PFSK-1 (cell line): Measurements from ENCODE around the gene TLNRD1.

Experiments
- FOXP2 ChIP-seq: optimal IDR thresholded peaks from 2 replicates; pipeline ENCODE3; 2011; ENCODE audit warnings: borderline replicate concordance, control low read depth, inconsistent platforms; ENCODE audit not compliant: insufficient read depth; ENCODE audit errors: extremely low read length, extremely low read depth
- POLR2AphosphoS5 ChIP-seq: IDR thresholded peaks from 2 replicates; pipeline ENCODE4 v1.6.1; 2012; ENCODE audit warnings: low read depth, mild to moderate bottlenecking, control low read depth, low read length, moderate library complexity
- SIN3A ChIP-seq: IDR thresholded peaks from 2 replicates; pipeline ENCODE4 v1.6.1; 2012; ENCODE audit warnings: mild to moderate bottlenecking, low read length, moderate library complexity, borderline replicate concordance; ENCODE audit not compliant: insufficient read depth
- TAF1 ChIP-seq: IDR thresholded peaks from 2 replicates; pipeline ENCODE4 v1.6.1; 2012; ENCODE audit warnings: low read length, control low read depth, borderline replicate concordance; ENCODE audit not compliant: insufficient read depth
- TF ChIP-seq, protein P1 (sequence below), 2 experiments: IDR thresholded peaks; 2 replicates each; pipeline versions ENCODE4 v1.6.1 to v1.8.0; 2011 to 2012; ENCODE audit warnings: low read depth in 2 of 2, low read length in 2 of 2, control low read depth in 1 of 2, inconsistent platforms in 1 of 2, mild to moderate bottlenecking in 1 of 2, moderate library complexity in 1 of 2; ENCODE audit not compliant: insufficient read depth in 1 of 2

TLNRD1 gene

GRCh38 chr15:81011593-81011992 is 10.9 kb downstream of the TLNRD1 start:
- TF ChIP-seq SIN3A (no peak), TAF1 (no peak), POLR2AphosphoS5 (no peak)

- TF ChIP-seq FOXP2 (no peak), POLR2AphosphoS5 (no peak), SIN3A (no peak), TAF1 (no peak)
- TF ChIP-seq, protein P1, sequence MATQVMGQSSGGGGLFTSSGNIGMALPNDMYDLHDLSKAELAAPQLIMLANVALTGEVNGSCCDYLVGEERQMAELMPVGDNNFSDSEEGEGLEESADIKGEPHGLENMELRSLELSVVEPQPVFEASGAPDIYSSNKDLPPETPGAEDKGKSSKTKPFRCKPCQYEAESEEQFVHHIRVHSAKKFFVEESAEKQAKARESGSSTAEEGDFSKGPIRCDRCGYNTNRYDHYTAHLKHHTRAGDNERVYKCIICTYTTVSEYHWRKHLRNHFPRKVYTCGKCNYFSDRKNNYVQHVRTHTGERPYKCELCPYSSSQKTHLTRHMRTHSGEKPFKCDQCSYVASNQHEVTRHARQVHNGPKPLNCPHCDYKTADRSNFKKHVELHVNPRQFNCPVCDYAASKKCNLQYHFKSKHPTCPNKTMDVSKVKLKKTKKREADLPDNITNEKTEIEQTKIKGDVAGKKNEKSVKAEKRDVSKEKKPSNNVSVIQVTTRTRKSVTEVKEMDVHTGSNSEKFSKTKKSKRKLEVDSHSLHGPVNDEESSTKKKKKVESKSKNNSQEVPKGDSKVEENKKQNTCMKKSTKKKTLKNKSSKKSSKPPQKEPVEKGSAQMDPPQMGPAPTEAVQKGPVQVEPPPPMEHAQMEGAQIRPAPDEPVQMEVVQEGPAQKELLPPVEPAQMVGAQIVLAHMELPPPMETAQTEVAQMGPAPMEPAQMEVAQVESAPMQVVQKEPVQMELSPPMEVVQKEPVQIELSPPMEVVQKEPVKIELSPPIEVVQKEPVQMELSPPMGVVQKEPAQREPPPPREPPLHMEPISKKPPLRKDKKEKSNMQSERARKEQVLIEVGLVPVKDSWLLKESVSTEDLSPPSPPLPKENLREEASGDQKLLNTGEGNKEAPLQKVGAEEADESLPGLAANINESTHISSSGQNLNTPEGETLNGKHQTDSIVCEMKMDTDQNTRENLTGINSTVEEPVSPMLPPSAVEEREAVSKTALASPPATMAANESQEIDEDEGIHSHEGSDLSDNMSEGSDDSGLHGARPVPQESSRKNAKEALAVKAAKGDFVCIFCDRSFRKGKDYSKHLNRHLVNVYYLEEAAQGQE (IDR thresholded peaks at IDR 0.05; ENCODE audit: insufficient read depth in 1 of 2, low read depth in 2 of 2, low read length in 2 of 2), result no peak
Measured at GRCh38 chr15:81012588-81012987, 11.9 kb downstream of the TLNRD1 start.

DNA sequence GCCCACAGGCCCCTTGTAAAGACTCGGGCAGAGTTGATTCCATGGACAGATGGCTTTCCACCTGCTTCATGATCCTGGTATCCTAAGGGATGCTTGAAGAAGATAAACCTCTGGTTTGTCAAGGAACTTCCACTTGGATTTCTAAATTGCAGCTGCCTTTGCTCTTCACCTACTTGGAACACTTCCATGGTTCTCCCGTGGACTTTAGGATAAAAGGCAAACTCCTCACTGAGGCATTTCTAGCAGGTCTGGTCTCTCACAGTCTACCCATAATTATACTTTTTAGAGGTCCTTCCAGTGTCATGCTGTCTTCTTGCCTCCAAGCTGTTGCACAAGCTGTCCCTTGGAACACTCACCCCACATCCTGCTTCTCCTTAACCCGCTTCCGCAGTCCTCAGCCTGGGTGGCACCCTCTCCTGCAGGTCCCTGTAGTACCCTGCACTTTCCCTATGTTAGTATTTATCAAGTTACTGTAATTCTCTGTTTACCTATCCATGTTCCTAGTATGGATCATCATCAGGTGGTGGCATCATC is 12.7 kb downstream of the TLNRD1 start:
- TF ChIP-seq POLR2AphosphoS5 (no peak), FOXP2 (no peak), SIN3A (no peak), TAF1 (no peak)
- TF ChIP-seq, protein P1 (IDR thresholded peaks at IDR 0.05; ENCODE audit: insufficient read depth in 1 of 2, low read depth in 2 of 2, low read length in 2 of 2), result no peak

DNA sequence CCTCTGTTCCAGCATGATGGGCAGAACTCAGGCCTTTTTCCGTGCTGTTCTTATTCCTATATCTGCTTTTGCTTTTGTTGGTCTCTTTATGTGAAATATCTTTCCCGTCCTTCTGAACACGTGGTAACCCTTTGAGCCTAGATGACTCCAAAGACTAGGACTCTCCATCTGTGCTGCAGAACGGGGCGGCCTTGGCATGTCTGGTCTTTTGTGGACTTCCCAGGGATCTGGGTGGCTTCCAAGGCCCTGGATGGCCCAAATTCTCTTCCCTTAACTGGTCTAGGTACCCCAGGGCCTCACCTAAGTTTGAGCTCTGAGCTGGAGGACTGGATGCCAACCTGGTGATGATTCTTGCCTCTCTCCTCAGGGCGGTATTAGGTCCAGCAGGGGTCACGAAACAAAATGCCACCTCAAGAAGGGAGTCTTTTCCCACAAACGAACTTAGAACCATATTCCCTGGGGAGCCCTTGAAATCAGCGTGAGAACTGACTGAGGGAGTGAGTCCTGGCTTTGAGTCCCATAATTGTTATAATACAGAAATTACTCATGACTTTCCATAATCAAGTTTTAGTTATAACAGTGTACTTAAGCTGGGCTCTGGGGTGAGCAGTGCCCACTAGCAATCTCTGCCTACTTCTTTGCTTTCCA is 13.8 kb downstream of the TLNRD1 start:
- TF ChIP-seq SIN3A, result no peak
- TF ChIP-seq POLR2AphosphoS5, result no peak
- TF ChIP-seq, protein P1 (IDR thresholded peaks at IDR 0.05; ENCODE audit: insufficient read depth in 1 of 2, low read depth in 2 of 2, low read length in 2 of 2), result no peak
- no peak for TF ChIP-seq FOXP2
- TF ChIP-seq TAF1, result no peak

DNA sequence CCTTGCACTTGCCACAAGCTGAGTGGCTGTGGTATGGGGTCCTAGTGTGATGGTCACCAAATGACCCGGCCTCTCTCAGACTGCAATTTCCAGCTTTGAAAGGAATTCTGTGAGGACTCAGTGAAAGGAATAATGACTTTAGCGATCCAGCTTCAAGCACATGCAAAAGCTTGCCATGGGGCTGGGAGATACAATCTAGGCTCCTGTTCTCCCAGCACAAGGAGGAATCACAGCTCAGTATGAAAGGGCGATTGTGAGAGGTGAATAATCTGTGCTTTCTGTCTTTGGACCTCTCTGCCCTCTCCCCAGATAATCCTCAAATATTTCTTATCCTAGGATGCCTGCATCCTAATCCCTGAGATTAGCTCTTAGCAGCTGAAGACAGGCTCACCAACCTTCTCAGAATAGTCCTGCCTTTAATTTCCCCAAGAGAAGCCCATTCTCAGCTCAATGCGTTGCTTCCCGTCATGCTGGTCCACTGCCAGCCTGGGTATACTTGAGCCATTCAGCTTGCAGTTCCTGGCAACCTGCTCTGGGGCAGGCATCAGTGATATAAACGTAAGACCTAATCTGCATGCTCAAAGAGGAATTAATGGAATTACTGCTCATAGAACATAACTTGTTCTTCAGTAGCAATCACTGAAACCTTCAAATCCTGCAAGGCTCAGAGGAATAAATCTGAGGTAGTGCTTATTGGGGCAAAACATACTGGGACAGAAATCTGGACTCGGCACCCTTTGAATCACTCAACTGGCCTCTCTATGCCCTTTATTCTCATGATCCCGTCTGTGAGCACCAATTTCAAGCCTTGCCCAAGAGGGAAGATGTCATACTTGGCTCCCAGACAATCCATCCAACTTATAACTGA is 15.1 kb downstream of the TLNRD1 start:
- TF ChIP-seq TAF1 (no peak), FOXP2 (no peak), SIN3A (no peak), POLR2AphosphoS5 (no peak)
- TF ChIP-seq, protein P1 (IDR thresholded peaks at IDR 0.05; ENCODE audit: insufficient read depth in 1 of 2, low read depth in 2 of 2, low read length in 2 of 2), result no peak
